ENCODE data around the gene HNRNPA2B1.
A peak's percentile ranks its signal among the peaks of the same experiment; 100 is the strongest.
"Not testable (repeated sequence)": the region's sequence is repeated elsewhere in the genome, so short reads cannot be mapped to it uniquely, and the experiment has no call there.

Gene HNRNPA2B1

DNA sequence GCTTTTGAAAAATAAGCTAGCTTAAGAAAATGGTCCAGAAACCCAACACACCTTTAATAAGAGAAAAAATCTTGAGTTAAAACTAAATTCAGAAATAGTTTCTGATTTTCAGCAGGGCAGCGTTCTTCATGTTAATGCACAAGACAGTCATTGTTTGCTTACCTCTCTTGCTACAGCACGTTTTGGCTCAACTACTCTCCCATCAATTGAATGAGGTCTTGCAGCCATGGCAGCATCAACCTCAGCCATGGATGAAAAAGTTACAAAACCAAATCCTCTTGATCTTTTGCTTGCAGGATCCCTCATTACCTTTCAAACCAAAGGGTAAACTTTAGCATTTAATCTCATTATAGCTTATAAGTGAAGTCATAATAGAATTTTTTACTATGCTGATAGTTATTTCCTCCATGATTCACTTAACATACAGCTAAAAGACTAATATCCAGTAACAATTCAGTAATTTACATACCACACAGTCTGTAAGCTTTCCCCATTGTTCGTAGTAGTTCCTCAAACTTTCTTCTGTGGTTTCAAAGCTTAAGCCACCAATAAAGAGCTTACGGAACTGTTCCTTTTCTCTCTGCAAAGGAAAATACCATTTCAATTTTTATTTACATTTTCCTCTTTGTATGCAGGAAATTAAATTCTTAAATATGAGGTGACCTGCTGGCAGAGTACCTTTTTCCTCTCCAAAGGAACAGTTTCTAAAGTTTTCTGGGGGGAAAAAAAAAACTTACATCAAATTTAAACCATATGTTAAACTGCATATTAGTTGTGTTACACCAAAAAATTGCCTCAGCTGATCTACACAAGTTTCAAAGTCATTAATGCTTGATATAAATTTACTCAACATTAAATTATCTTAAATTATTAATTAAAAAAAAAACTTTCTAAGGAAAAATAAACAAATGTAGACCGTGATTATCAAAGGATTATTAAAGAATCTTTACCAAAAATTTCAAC is 3.1 kb downstream of the HNRNPA2B1 start:
- peak in 1 of 2 donors; percentile 79 for DNase-seq

DNA sequence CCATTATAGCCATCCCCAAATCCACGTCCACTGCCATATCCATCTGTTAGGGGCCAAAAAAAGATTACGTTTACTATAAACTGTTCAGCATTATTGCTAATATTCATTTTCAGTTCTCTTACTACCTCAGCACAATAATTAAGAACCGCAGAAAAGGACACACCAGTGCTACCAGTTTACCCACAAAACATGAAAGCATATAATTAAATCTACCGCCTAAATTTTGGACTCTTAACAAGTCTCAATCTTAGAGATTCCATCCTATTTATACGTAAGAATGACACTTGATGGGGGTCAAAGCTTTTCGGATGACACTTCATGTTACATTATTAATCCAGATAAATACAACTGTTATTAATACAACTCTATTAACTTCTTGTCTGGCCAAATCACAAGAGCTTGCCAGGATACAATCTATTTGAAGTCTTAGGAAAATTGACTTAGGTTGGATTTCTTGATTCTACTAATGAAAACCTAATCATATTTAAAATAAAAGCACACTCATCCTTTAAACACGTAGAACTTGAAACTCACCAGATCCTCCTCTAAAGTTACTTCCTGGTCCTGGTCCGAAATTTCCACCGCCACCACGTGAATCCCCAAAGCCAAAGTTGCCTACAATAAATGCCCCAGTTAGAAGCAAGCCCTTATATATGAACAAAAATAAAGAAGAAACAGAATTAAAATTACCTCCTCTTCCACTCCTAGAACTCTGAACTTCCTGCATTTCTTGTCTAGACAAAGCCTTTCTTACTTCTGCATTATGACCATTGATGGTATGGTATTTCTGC is 4.5 kb downstream of the HNRNPA2B1 start:
- DNase-seq = no peak

DNA sequence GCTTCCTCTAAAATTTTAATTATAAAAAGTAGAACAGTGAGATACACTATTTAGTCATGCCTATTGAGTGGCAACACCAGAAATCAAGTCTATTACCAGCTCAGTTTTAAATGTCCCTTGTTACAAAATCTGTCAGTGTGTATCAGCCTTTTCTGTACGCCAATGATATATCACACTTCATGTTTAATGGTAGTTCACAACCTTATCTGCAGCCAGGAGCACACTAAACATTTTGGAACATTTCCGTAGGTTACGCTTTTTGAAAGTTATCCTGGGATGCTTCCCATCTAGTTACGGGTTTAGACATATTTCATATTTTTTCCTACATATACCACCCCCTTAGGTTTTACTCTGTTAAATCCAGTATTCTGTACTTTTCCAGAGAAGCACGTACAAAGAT is 5.4 kb downstream of the HNRNPA2B1 start:
- DNase-seq = no peak

DNA sequence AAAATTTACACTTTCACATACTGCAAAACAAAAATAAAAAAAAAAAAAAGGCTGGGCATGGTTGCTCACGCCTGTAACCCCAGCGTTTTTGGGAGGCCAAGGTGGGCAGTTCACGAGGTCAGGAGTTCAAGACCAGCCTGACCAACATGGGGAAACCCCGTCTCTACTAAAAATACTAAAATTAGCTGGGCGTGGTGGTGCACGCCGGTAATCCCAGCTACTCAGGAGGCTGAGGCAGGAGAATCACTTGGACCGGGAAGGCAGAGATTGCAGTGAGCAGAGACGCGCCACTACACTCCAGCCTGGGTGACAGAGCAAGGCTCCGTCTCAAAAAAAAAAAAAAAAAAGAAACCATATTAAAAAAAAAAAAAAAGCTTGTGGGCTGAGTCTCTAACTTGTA is 5.8 kb downstream of the HNRNPA2B1 start:
- not testable (repeated sequence) for DNase-seq

DNA sequence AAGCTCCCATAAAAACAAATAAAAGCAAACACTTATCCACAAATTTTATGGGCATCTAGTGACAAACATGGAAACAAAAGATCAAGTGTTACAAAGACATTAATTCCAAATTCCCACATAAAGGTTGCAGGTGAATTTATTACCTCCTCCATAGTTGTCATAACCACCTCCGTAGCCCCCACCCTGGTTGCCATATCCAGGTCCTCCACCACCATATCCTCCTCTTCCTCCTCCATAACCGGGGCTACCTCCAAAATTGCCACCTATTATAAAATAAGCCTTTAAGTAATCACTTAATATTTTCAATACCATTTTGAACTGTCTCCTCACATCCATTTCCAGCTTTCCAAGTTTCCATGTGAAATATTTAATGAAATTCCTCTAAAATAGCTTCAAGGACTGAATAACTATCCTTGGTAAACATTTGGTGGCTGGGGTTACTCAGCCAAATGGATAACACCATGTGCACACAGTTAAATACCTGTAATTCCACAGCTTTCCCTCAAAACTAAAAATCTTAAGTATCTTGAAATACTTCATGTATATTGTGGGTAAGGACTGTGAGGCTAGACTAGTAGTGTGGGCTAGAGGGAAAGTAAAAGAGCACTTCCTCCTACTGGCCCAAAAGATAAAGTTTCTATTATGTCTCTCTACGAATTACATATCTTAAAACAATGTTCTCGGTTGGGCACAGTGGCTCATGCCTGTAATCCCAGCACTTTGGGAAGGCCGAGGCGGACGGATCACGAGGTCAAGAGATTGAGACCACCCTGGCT is 6.9 kb downstream of the HNRNPA2B1 start:
- DNase-seq = no peak

DNA sequence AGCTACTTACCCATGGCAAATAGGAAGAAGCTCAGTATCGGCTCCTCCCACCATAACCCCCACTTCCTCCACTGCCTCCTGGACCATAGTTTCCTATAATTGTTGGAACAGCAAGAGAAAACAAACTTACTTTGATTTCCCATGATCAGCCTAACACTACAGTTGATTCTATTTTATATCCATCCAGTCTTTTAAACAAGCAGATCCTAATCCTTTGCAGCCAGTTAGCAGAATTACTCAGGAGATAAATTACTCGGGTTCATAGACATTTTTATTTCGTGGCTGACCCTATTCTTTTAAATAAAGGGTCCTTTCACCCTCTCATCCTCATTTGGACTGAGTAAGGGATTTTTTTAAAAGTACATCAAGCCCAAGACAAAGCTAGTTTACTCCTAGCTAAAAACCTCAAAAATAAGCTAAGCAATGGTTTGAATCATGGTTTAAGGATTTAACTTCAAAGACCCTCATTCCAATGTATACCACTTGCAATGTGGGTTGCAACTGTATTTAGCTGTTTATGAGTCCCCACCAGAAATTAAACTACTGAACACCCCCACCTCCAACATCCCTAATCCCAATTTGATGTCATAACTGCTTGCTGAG is 8.0 kb downstream of the HNRNPA2B1 start:
- no peak for DNase-seq

DNA sequence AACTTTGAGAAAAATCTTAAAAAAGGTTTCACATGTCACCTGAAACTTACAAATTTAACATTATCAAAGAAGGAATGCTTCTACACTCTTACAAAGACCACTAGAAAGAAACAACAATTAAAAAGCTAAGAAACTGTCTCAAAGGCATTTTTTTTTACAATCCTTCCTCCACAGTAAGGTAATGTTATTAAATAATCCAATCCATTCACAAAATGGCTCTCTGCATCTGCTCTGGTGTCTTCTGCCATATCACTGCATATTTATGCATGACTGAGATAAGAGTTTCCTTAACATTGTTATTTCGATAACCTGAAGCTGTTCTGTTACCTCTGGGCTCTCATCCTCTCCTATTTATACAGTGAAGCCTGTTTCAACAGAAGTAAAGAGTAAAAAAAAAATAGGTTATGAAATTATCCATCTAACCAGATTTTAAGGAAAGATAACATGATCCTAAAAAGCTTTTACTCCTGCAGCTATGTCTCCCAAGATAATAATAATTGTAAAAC is 8.5 kb downstream of the HNRNPA2B1 start:
- no peak for DNase-seq

DNA sequence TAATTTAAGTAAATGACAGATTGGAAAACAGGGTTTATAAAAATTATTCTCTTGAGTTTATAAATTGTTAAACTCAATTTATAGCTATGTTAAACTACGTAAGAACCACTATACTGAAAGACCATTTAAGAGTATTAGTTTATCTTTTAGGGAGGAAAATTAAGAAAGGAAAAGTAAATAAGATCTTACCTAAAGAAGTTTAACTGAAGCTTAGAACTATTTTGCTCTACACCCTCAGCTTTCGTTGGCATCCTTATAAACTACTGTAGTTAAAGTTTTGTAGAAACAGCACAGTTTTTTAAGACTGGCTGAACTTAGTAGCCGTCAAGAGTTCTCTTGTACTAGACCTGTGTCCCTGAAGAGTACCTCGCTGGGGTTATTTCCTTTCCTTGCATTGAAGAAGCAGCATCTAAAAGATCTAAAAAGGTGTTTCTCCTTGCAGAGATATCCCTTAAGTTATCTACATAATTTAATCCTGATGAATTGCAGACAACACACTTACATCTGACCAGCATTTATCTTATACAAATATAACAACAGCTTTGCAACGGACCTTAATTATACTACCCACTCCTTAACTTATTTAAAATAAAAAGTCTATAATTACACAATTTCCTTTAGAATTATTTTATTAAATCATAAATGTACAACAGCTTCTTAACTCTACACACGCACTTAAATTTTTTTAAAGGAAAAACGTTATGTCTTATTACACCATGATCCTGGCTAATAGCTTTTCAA is 9.1 kb downstream of the HNRNPA2B1 start:
- no peak for DNase-seq

DNA sequence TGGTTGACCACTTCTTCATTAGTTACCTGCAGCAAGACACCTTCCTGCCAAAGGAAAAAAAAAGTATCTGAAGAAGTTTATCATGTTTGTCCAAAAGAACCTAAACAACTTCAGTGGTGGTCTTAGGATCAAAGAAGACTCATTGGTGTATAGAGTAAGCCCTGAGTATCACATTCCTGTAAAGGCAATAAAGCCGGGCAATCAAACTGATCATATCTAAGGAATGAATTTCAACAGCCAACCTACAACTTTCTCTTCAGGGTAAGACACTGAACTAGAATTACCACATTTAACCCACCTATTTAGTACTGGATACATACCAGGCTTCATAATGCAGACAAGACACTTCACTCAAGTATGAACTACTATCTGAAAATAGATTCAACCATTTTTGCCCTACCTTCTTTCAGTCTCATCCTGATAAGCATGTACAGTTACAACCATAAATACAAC is 10.1 kb downstream of the HNRNPA2B1 start:
- no peak for DNase-seq

DNA sequence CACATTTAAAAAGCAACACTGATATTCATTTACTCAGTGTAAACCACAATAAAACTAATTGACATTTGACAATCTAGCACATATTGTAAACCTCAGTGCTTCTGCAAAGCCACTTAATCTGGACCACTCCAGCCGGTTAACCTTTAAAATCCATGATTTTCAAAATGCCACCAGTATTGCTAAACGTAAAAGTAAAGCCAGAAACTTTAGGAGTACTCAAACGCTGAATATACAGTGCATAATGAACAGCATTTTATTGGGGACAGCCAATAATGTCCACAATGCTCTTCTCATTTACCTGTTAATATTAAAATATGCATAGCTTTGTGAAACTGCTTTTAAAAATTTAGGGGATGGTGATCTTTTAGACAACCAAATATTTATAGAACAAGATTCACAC is 10.8 kb downstream of the HNRNPA2B1 start:
- no peak for DNase-seq

DNA sequence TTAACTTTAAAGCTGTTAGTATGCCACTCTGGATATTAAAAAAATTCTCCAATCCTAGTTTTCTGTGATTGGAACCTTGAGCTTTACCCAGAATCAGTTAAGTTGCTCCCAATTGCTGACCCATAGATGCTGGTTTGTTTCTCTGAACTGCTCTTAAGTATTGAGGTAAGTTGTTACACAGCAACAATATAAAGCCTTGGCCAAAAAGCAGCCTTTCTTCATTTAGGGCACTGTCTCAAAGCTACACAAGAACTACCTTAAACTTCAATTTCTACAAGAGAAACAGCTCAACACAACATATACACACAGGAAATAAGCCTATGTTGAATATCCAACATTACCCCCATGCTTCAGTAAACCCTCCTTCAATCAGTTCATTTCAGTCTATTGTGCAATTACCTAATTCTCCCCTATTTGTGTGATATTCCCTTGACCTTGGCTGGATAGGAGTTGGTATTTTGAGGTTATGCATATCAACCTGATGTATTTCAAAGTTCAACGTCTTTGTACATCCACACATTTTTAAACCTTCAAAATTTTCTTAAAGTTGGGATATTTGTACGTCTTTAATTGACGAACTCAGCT is 11.5 kb downstream of the HNRNPA2B1 start:
- DNase-seq = no peak

DNA sequence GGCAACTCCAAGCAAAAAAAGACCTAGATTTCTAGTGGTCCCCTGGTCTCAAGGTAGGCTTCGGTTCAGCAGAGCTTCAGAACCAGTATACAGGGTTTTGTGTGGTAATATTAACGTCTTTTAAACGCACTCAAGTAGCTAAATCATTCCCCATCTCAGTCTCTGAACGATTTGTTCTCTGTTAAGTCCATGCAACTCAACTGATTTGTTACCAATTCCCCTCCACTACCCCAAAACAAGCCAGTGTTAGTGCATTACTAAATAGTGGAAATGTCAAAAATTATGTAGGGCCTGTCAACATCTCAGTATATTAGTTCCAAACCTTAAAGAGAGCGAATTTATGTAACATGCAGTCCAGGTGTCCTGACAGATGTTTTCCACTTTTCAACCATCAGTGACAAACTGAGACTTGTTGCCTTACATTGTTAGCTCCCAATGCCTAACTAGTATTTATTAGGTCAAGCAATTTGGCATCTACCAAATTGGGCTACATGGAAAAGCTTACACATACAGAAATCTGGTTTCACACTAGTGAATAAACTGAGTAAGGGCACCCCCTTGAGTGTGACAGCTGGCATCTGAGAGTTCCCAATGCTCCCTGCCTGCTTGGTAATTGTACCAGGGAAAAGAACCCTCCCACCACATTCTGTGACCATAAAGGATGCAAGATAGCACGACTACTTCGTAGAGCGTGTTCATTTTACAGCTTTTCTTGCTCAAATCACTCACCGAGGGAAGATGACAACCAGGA is 12.2 kb downstream of the HNRNPA2B1 start:
- no peak for DNase-seq

DNA sequence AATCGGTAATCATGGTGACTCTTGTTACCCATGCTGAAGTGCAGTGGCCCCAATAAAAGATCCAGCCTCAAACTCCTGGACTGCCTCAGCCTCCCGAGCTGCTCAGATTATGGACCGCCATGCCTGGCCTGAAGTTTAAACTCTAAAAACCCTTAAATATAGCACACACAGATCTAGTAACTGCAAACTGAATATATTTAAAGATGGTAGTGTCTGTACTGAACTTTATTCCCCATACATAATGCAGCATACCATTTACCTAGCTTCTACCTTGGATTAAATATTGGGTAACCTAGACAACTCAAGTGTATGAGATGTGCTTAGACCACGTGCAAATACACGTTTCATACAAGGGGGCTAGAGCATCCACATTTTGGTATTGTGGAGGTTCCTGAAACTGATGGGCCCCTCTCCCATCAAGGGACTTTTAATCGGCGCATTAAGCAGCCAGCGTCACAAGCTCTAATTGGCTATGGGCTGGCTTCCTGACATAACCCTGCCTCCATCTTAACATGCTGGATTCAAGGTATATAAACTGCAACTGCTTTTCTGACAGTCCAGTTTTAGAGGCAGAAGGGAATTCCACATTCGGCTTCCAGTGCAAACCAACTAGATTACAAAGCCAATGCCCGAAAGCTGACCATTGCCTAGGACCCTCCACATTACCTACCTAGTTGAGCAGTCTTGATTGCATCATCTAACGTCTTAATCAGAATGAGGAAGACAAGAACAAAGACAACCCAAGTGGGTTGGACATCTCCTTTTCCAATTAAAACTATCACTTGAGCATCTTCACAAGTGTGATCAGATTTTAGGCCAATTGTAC is 13.0 kb downstream of the HNRNPA2B1 start:
- no peak for DNase-seq

DNA sequence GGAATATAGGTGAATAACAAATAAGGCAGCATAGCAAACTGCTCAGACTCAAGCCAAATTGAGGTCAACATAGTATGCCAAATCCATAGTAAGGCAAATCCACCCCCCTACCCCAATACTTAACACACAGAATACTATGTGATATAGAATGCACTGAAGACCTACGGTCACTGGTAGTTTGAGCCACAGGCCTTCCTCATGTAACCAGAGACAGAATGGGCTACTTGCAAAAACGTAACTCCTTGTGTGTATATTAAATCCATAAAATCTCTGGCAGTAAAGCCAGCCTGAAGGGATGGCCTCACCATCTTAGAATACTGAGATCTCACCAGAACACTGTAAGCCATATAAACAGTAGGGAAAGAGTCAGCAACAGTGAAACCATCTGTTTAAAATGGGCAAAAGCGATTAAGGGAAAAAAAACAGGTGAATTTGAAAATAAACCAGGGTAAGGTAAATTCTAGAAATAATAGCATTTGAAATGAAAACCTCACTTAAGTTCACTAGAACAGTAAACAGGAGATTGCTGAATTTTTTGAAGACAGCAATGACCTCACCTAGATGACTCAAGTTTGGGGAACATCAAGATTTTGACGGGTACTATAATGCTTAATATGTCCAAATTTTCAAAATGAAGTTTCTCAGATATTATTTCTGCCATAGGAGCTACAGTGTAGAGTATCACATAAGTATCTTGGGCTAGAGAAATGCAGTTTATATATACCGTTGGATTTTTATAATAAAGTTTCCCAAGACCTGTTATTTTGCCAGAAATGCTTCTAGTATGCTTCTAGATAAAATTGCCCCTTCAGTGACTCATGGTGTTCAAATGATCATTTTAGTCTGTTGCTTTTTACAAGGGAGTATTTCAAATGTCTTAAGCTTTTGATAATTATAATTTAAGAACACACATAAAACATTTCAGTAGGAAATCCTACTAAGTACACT is 13.9 kb downstream of the HNRNPA2B1 start:
- no peak for DNase-seq

DNA sequence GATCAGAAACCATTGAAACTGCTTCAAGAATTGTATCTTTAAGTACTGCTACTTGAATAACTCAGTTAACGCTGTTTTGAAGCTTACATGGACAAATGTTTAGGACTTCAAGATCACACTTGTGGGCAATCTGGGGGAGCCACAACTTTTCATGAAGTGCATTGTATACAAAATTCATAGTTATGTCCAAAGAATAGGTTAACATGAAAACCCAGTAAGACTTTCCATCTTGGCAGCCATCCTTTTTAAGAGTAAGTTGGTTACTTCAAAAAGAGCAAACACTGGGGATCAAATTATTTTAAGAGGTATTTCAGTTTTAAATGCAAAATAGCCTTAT is 14.7 kb downstream of the HNRNPA2B1 start:
- DNase-seq = no peak

DNA sequence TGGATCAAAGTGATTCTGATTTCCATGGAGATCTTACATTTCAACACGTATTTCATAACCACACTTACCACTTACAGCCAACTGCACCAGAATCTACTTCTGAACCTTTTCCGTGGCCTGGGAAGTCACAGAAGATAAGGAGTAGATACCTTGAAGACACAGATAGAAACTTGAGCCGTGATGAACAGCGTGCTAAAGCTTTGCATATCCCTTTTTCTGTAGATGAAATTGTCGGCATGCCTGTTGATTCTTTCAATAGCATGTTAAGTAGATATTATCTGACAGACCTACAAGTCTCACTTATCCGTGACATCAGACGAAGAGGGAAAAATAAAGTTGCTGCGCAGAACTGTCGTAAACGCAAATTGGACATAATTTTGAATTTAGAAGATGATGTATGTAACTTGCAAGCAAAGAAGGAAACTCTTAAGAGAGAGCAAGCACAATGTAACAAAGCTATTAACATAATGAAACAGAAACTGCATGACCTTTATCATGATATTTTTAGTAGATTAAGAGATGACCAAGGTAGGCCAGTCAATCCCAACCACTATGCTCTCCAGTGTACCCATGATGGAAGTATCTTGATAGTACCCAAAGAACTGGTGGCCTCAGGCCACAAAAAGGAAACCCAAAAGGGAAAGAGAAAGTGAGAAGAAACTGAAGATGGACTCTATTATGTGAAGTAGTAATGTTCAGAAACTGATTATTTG is 15.3 kb downstream of the HNRNPA2B1 start:
- DNase-seq = no peak

DNA sequence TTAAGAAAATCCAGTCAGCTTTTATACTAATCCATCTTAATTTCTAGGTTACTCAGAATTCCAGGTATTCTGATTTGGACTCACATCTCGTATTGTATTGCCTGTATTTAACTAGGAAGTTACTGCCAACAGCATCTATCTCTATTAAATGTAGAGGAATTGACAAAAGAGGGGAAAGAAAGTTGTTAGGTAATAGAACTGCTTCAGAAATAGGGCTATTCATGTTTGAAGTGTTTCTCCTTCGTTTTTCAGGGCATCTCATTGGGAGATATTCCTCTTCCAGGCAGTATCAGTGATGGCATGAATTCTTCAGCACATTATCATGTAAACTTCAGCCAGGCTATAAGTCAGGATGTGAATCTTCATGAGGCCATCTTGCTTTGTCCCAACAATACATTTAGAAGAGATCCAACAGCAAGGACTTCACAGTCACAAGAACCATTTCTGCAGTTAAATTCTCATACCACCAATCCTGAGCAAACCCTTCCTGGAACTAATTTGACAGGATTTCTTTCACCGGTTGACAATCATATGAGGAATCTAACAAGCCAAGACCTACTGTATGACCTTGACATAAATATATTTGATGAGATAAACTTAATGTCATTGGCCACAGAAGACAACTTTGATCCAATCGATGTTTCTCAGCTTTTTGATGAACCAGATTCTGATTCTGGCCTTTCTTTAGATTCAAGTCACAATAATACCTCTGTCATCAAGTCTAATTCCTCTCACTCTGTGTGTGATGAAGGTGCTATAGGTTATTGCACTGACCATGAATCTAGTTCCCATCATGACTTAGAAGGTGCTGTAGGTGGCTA is 16.1 kb downstream of the HNRNPA2B1 start:
- not testable (repeated sequence) for DNase-seq
